Vagina (tissue), 2 donors: Measurements from ENCODE around the gene CFAP74. TPM values are rescaled to one million over a fixed set of nuclear protein-coding genes. Genes with fewer than 3 reads are reported as not detected.

Source experiments
- DNase-seq, 2 donors: peaks; one replicate each; pipeline ENCODE4 v3.0.0-alpha.2; 2017; ENCODE audit errors: extremely low spot score in 2 of 2
- H3K27ac ChIP-seq: fragments of 200-600 bp; sonication (generic); one replicate; pipeline ENCODE4 v1.5.1; 2019
- H3K27me3 ChIP-seq: fragments of 200-600 bp; sonication (generic); one replicate; pipeline ENCODE4 v1.5.1; 2019
- H3K36me3 ChIP-seq, 2 donors: fragments of 200-600 bp; sonication (generic); one replicate each; pipeline ENCODE4 v1.5.1; 2017 to 2019
- H3K4me1 ChIP-seq: fragments of 200-600 bp; sonication (generic); one replicate; pipeline ENCODE4 v1.5.1; 2019
- H3K4me3 ChIP-seq, 2 donors: fragments of 200-600 bp; sonication (generic); 1 replicate in 1 of 2; 2 replicates in 1 of 2; pipeline ENCODE4 v1.5.1; 2016 to 2019
- H3K9me3 ChIP-seq: fragments of 200-600 bp; sonication (generic); one replicate; pipeline ENCODE4 v1.5.1; 2019
- POLR2A ChIP-seq, 2 donors: fragments of 450-650 bp; IDR thresholded peaks; one replicate each; pipeline ENCODE4 v1.6.1; 2017; ENCODE audit warnings: antibody characterized with exemption in 2 of 2, mild to moderate bottlenecking in 2 of 2, moderate library complexity in 2 of 2
- POLR2AphosphoS5 ChIP-seq, 2 donors: sonication (generic); formaldehyde crosslinking; IDR thresholded peaks; one replicate each; pipeline ENCODE4 v1.9.0; 2017; ENCODE audit warnings: antibody characterized with exemption in 2 of 2, mild to moderate bottlenecking in 2 of 2, low read depth in 1 of 2; ENCODE audit not compliant: insufficient read depth in 1 of 2
- intact Hi-C: fragments of 100-400 bp; cut with DNase I; formaldehyde crosslinking; loops from one replicate; pipeline ENCODE4 v1.15.1; 2023
- total RNA-seq: library from RNA; depleted of rRNA; stranded (reverse); fragments of >200 nt; gene quantifications from one replicate; pipeline ENCODE4 v1.2.3, GENCODE V29; 2016
- TF ChIP-seq, protein P1 (sequence below), 3 experiments: fragments of 450-650 bp in 2 of 3; fragments of 200-600 bp in 1 of 3; sonication (generic) in 1 of 3; IDR thresholded peaks; one replicate each; pipeline ENCODE4 v1.5.1; 2017 to 2019; ENCODE audit warnings: antibody characterized with exemption in 3 of 3, mild to moderate bottlenecking in 2 of 3, moderate library complexity in 2 of 3

Gene CFAP74, protein sequence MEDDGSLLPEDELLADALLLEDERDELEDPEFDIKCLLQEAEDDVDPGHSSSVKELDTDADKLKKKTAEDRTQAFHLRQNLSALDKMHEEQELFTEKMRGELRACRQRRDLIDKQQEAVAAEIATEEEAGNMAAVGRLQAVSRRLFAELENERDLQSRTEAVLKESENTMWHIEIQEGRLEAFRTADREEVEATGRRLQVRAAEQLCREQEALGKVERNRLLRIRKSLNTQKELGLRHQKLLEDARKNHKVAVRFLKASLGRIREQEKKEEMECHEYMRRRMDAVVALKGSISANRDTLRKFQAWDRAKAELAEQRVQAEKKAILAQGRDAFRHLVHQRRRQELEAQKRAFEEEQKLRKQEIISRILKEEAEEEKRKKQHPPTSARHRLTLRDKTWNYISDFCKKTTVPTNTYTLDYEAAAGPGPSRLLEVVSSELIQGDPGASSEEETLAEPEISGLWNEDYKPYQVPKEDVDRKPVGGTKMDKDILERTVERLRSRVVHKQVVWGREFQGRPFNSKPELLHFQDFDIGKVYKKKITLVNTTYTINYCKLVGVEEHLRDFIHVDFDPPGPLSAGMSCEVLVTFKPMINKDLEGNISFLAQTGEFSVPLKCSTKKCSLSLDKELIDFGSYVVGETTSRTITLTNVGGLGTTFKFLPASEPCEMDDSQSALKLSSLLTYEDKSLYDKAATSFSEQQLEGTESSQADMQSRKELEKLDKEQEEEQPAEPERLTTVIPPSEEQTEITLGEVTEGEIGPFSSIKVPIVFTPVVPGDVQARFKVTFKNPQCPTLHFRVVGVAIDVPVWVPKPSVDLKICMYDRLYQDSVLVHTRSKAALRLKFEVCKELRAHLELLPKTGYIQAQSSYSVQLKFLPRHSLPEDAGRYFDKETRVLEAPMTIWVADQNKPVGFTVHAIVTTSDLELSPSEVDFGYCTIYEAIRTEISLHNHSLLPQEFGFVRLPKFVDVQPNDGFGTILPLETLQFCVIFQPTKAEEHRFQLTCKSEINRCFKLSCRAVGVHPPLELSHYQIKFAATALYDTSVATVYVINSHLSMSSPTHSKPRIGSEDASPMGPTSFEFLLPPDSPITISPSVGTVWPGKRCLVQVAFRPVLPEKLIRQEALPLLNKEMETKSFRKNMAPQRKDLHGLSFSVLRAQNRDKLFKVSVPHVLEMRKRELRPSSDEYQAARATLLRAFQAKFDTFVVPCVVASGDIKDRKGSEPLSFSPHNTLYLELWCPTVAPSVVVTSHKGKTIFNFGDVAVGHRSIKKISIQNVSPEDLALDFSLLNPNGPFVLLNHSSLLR (N-terminal part only)
- not detected for total RNA-seq

DNA sequence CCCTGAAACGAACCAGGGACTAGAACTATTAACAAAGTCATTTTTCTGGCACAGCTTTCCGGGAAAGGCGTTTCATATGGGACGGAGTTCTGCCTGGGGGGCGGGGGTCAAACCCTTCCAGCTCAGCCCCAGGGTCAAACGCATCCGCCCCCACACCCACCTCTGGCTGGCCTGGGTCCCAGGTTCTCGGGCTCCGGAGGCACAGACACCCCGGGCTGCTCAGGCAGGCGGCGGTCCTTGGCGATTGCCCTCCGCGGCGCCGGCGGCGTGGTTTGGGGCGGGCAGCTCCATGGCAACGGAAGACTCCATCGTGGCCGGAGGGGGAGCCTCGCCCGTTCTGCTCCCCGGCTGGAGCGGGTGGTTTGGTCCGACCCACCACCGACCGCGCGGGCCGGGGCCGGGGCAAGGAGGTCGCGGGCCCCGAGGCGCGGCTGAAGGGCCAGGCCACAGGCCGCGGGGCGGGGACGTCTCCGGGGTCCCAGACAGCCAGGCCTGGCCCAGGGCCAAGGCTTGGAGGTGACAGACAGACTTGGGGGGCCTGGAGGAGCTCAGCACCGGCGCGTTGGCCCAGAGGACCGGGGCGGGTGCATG is at the start of gene CFAP74:
CFAP74 (minus strand) TSS at position 246 of the 591 bp plus-strand sequence. CDS start 12,830 bp downstream, outside the sequence.
- Histone ChIP-seq H3K4me3 (no peak within 1 kb of the TSS), H3K36me3 (no peaks in the 10 kb centered on the region), H3K27me3 (peaks cover 10% of the 10 kb centered on the region), H3K27ac (no peak within 1 kb of the TSS), H3K4me1 (peaks cover 10% of the 10 kb centered on the region), H3K9me3 (no peaks in the 10 kb centered on the region)
- TF ChIP-seq POLR2A (IDR thresholded peaks at IDR 0.05) = no peak
- TF ChIP-seq, protein P1, sequence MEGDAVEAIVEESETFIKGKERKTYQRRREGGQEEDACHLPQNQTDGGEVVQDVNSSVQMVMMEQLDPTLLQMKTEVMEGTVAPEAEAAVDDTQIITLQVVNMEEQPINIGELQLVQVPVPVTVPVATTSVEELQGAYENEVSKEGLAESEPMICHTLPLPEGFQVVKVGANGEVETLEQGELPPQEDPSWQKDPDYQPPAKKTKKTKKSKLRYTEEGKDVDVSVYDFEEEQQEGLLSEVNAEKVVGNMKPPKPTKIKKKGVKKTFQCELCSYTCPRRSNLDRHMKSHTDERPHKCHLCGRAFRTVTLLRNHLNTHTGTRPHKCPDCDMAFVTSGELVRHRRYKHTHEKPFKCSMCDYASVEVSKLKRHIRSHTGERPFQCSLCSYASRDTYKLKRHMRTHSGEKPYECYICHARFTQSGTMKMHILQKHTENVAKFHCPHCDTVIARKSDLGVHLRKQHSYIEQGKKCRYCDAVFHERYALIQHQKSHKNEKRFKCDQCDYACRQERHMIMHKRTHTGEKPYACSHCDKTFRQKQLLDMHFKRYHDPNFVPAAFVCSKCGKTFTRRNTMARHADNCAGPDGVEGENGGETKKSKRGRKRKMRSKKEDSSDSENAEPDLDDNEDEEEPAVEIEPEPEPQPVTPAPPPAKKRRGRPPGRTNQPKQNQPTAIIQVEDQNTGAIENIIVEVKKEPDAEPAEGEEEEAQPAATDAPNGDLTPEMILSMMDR (IDR thresholded peaks at IDR 0.05) = no peak
- no peak for TF ChIP-seq POLR2AphosphoS5 (IDR thresholded peaks at IDR 0.05; ENCODE audit: insufficient read depth in 1 of 2, low read depth in 1 of 2)
- no peak for DNase-seq
- intact Hi-C loops = no loop called here

DNA sequence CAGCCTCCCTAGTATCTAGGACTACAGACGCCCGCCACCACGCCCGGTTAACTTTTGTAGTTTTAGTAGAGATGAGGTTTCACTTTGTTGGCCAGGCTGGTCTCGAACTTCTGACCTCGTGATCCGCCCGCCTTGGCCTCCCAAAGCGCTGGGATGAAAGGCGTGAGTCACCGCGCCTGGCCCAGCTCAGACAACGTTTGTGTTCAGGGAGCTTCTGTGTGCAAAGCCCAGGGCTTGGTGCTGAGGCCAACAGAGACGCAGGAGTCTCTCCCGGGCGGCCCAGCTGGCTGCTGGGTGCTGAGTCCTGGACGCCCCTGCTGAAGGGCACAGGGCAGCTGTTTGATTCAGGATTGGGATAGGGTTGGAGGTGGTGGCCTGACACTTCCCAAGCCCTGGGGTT is 49.6 kb upstream of the CFAP74 start:
- TF ChIP-seq, protein P1 (IDR thresholded peaks at IDR 0.05) = no peak
- TF ChIP-seq POLR2AphosphoS5 (IDR thresholded peaks at IDR 0.05; ENCODE audit: insufficient read depth in 1 of 2, low read depth in 1 of 2) = no peak
- TF ChIP-seq POLR2A (IDR thresholded peaks at IDR 0.05) = no peak
- intact Hi-C loops = no loop called here
- Histone ChIP-seq H3K36me3 (no peaks in the 10 kb centered on the region), H3K27ac (no peak overlapping the region), H3K27me3 (no peaks in the 10 kb centered on the region), H3K4me1 (peaks cover 25% of the 10 kb centered on the region), H3K9me3 (no peaks in the 10 kb centered on the region), H3K4me3 (no peak overlapping the region)
- DNase-seq = no peak

DNA sequence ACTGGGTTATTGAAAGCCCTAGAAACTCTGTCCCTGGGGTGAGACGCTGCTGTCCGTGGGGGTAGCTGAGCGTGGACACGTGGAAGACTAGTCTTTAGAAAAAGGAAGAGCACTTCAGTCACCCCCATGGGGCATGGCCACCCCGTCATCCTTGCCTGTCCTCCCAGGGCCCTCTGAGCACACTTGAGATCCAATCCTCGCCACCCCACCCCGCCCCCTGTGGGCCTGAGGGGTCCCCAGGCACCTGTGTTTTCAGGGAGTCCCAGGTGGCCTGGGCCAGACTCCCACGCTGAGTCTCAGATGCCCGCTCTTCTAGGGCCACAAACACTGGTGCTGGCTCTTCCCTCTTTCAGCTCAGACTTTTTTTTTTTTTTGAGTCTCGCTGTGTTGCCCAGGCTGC is 49.2 kb upstream of the CFAP74 start:
- Histone ChIP-seq H3K27me3 (no peaks in the 10 kb centered on the region), H3K27ac (no peak overlapping the region), H3K4me3 (no peak overlapping the region), H3K36me3 (no peaks in the 10 kb centered on the region), H3K4me1 (peaks cover 25% of the 10 kb centered on the region), H3K9me3 (no peaks in the 10 kb centered on the region)
- no peak for TF ChIP-seq POLR2AphosphoS5 (IDR thresholded peaks at IDR 0.05; ENCODE audit: insufficient read depth in 1 of 2, low read depth in 1 of 2)
- TF ChIP-seq, protein P1 (IDR thresholded peaks at IDR 0.05) = no peak
- TF ChIP-seq POLR2A (IDR thresholded peaks at IDR 0.05) = no peak
- intact Hi-C loops = no loop called here
- no peak for DNase-seq

DNA sequence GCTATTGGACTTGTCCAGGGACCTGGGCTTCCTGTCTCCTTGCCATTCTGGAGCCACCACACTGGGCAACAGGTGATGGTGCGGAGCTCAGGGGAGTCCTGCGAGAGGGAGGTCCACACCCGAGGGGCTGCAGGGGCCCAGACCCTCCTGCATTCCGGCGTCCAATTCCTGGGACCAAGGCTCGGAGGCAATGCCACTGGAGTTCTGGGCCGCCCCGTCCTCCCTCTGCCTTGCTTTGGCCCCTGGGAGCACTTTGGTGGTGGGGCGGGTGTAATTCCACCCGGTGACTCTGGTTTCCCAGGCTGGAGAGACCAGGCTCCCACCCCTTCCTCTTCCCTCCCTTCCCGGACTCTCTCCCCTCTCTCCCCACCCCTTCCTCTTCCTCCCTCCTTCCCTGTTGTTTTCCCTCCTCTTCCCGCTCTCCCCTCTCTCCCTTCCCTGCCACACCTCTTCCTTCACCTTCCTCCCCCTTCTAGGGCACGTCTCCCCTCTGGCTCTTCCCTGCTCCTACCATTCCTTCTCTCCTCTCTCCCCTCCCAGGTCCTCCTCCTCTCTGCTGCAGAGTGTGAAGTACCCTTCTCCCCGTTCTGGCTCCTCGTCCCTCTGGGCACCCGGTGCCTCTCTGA is 48.6 kb upstream of the CFAP74 start:
- DNase-seq = no peak
- H3K27me3 ChIP-seq = no peaks in the 10 kb centered on the region
- H3K36me3 ChIP-seq = no peaks in the 10 kb centered on the region
- TF ChIP-seq, protein P1 (IDR thresholded peaks at IDR 0.05) = no peak
- TF ChIP-seq POLR2AphosphoS5 (IDR thresholded peaks at IDR 0.05; ENCODE audit: insufficient read depth in 1 of 2, low read depth in 1 of 2) (no peak), POLR2A (IDR thresholded peaks at IDR 0.05) (no peak)
- no peak overlapping the region for H3K27ac ChIP-seq
- no peak overlapping the region for H3K4me3 ChIP-seq
- no peaks in the 10 kb centered on the region for H3K9me3 ChIP-seq
- intact Hi-C loops = no loop called here
- H3K4me1 ChIP-seq = peaks cover 25% of the 10 kb centered on the region
